Kidney tubule cell (primary cell): ENCODE results near the gene PSMA3.

Experiments used
- DNase-seq: peaks from one replicate; pipeline ENCODE4 v3.0.0-alpha.2; 2018; ENCODE audit warnings: low spot score

Gene PSMA3

DNA sequence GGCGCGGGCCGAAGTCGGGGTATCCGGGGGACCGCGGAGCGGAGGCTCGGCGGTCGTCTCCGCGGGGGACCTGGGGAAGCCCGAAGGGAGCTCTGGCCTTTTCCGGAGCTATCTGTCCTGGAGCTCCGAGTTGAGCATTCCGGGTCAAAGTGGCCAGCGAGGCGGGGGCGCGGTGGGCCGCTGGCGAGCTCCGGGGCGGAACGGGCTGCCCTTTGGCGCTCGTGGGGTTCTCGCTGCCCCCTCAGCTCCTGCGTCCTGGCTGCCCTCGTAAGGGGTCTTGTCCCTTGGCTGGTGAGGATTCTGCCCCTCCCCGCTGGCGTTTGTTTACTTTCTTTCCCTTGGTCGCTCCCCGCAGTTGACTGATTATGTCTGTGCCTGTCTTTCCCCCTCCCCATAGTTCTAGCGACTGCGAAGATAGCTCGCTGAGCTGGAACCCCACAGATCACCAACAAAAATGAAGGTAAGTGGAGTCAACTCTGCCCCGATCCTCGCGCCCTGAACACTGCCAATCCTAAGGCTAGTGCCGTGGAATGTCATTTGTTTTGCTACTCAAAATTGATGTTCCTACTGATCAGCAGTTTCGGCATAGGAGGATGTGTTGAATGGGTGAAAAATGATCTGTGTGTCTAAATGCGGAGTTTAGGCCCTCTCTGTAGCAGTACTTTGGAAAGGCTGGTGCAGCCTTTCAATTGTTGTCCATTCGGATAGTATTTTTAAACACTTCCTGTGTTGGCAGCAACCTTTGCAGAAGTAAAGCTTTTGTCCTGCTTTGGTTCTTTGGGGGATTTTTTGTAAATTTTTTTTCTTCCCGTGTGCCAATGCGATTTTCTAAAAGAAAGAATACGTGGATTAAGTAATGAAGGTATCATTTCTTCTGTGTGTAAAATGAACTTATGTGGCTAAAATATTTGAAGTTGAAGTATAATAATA is 55.0 kb downstream of the PSMA3 start:
- peak; percentile 13 for DNase-seq

DNA sequence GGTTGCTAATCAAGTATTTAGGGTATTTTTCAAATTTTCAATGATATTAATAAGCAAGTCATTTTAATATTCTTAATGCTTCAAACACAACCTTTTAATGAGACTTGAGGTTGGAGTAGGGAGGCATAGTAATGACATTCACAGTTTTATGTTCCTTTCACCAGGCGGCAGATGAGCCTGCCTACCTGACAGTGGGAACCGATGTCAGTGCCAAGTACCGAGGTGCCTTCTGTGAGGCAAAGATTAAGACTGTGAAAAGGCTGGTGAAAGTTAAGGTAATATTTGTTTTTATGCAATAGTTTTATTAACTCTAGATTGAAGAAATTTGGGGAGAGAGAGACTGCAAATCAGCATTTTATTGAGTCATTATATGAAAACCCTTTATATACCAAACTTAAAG is 56.8 kb downstream of the PSMA3 start:
- DNase-seq: no peak

GRCh38 chr14:58305730-58306129 is 61.1 kb downstream of the PSMA3 start:
- no peak for DNase-seq

GRCh38 chr14:58307597-58308316 is 63.1 kb downstream of the PSMA3 start:
- no peak for DNase-seq

DNA sequence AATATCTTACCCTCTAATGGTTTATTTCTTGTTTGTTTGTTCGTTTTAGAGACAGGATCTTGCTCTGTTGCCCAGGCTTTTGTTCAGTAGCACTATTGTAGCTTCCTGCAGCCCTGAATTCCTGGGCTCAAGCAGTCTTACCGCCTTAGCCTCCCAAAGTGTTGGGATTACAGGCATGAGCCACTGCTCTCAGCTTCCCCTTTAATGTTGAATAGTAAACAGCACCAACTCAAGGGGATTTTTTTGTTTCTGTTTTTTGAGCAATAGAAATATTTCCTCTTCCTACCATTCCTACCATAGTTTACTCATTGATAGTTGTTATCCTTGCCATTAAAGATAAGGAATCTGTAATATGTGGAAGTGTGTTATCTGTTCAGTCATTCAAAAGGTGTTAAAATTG is 64.4 kb downstream of the PSMA3 start:
- no peak for DNase-seq

GRCh38 chr14:58313699-58314098 is 69.1 kb downstream of the PSMA3 start:
- DNase-seq: no peak

DNA sequence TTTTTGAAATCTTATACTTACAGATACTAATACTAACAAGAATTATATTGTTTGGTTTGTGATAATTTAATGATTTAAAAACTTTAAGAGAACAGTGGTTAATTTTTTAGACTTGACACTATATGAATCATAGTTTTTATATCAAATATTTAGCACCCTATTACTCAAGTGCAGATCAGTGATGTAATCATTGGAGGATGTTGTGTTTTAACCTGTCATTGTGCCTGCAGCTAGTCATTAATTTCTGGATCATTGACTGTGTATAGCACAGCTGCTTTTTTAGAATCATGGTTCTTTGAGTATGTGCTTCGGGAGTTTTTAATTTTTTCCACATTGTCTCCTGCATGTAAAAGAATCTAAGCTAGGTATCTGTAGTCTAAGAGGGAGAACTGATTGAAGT is 71.0 kb downstream of the PSMA3 start:
- DNase-seq: peak; percentile 16
